Activated T-helper 1 cell treated with Interleukin-2 at 50 U/mL for 16 hours (primary cell): ENCODE measurements around the gene PDPR.
"Not testable (repeated sequence)": the region's sequence is repeated elsewhere in the genome, so short reads cannot be mapped to it uniquely, and the experiment has no call there.

Experiments used
- DNase-seq: peaks from one replicate; pipeline ENCODE4 v3.0.0-alpha.2; 2020; ENCODE audit warnings: low read depth

The PDPR gene

DNA sequence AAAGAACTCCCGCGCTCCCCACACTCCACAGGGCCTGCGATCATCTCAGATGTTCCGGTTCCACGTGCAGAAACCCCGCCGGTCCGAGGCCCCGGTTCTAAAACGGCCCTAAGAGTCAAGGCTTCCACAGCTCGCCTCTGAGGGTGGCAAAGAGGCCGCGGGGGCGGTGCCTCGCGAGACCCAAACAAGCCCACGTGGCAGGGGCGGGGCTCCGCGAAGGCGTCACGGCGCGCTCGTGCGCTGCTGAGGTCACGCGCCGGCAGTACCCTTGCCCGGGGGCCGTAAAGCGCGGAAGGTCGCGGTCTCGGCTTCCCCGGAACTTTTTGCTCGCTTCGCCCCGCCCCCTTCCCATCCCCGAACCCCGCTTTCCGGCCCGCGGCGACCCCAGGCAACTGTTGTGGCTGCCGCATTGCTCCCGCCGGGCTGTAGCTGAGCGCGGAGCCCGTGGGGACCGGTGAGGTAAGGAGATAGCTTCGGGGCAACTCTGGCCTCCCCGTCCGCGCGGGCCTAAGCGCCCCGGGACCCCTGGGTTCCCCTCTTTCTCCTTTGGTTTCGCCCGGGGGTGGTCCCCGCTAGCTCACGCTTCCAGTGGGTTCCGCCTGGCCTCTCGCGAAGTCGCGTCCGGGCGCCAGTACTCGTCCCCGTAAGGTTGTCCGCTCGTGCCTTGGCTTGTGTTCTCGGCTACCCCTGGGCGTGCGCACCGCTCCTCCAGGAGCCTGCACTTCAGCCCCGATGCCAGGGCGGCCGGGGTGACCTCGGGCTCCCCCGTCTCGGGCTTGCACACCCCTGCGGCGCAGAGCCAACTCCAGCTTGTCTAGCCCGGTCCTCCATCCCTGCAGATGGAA, at the start of gene PDPR:
Gene PDPR (plus strand): TSS at position 351 of the 845 bp plus-strand sequence. CDS start 6,161 bp downstream, outside the sequence.
- DNase-seq, result peak; percentile 93

DNA sequence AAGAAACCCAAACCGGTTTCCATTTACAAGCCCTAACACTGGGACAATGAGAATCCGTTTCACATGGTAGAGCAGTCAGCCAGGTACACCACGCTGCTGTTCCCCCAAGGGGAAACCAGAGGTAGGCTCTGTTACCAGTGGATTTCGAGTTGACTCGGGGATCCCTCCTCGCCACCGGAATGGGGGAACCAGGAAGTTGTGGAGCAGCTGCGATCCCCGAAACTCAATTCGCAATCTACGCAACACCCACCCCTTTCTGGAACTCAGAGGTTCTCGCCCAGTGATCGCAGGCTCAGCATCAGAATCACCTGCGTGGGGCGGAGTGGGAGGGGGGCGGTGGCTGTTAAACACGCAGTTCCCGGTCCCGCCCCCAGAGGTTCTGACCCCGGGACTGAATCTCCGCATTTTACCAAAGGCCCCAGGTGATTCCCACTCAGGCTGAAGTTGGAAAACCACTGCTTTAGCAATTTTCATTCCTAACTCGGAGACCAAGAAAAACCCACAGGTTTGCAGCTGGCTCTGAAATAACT, 49.2 kb upstream of the PDPR start:
- peak; percentile 54 for DNase-seq

DNA sequence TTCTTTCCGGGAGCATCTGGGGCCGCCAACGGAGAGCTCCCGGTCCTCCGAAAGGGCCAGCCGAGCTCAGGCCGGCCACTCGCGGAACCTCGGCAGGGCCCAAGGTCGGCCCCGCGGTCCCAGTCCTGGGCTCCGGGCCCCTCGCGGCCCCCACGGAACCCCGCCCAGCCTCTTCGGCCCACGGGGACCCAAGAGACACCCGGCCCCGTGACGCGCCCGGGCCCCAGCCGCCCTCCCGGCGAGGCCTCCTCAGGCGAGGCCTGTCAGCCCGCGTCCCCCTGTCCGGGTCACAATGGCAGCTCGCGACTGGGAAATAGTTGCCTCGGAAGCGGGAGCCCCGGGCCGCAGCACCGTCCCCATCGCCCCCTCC, 48.8 kb upstream of the PDPR start:
- DNase-seq, result not testable (repeated sequence)

DNA sequence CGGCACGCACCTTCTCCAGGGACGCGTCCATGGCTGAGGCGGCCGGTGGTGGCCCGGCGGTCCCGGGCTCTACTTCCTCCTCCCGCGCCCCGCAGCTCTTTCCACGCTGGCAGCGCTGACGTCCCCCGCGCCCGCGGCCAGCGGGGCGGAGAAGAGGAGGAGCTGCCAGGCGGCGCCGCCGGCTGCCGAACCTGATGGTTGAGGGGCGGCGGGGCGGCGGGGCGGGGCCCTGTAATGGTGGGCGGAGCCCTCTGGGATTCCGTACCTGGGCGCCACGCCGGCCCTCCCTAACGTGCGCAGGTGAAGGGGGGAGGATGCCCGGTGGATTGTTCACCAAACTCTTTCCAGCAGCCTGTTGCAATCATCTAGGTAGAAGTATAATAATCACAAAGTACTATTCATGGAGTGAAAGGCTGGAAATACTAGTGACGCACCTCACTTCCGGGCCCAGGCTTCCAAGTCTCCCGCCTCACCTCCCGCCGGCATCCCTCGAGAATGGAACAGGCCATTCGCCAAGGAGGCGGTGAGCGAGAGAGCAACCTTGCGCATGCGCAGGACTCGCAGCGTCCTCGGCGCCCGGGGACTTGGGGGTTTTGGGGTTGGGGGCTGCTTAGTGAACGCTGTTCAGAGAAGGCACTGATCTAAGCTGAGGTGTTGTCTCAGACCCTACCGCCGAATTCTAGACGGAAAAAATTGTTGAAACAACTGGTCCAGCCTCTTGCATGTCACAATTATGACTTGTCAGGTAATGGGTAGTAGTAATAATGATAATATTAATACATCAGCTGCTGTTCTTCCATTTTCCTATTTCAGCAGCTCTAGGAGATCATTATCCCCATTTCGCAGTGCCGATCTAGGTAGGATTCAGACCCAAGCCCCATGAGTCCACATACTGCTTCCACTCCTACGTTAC, 48.1 kb upstream of the PDPR start:
- DNase-seq, result peak; percentile 90

DNA sequence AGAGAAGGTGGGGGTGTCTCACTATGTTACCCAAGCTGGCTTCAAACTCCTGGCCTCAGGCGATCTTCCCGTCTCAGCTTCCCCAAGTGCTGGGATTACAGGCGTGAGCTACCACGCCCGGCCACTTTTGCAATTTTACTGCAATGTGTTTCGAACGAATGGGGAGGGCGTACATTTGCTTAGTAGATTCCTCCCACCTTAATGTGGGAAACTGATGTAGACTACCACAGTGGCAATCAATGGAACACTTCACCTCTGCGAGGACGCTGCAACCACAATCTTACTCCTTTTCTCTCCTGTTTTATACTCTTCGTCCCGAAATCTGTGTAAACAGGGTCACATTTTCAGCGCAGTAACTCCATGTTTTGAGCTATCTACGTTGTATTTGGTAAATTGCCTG, 47.4 kb upstream of the PDPR start:
- not testable (repeated sequence) for DNase-seq

DNA sequence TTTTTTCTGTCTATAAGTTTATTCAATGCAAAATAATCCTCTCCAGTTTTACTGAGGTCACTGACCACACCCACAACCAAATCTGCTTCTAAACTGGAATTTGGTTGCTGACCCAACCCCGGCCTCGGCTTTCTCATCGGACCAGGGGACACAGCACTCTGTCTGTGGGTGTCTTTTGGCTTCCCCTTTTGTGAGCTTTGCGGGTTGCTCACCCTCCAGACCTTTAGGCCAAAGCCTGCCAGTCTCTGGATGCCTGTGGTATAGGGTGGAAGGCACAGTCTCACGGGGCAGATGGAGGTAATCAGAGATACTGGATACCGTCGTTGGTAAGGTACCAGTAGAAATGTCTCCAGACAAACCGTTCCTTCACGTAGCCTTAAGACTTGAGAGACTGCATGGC, 35.1 kb upstream of the PDPR start:
- not testable (repeated sequence) for DNase-seq

DNA sequence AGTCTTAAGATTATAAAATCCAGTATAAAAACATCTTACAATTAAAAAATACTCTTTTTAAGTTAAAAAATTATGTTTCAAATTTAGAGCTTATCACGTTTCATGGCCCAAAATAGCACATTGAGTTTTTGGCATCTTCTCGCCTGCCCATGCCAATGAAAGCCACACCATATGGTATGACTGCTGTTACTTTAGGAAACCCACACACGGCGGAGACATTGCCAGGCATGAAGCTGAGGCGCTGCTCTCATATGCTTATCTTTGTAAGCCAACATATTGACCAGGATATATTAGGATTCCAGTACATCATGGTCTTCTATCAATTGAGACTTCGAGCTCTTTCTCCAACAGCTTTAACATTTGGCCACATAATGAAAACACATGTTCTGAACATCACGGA, 32.9 kb upstream of the PDPR start:
- DNase-seq, result not testable (repeated sequence)

DNA sequence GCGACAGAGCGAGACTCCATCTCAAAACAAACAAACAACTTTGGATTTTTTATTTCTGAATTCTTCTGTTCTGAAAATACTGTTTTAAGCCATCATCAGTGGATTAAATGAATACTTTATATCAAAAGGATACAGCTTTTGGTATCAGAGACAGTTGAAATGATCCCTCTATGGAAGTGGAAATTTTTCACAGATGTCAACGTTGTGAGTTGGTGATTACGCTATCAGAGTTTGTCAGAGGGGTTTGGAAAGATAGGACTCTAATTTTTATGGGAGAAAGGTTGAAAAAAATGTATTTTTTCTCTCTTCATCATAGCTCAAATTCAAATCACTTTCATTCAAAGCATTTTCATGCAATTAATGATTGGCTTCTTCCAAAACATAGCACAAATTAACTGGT, 30.2 kb upstream of the PDPR start:
- DNase-seq, result not testable (repeated sequence)

DNA sequence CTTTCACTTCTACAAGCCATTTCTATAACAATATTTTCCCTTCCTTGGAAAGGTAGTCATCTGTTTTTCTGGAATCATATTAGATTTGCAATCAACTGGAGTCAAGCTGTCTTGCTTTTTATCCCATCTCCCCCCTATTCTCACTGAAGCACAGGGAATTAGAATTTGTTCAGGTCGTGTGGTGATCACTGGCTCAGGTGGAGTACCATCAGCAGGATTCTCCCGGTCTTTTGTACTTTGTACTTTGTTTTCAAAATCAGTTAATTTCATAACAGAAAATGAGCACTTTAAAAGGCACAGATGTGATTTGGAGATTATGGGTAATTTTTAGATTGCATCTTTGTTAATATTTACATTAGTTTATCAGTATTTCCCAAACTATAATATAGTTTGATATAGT, 26.0 kb upstream of the PDPR start:
- DNase-seq, result not testable (repeated sequence)

DNA sequence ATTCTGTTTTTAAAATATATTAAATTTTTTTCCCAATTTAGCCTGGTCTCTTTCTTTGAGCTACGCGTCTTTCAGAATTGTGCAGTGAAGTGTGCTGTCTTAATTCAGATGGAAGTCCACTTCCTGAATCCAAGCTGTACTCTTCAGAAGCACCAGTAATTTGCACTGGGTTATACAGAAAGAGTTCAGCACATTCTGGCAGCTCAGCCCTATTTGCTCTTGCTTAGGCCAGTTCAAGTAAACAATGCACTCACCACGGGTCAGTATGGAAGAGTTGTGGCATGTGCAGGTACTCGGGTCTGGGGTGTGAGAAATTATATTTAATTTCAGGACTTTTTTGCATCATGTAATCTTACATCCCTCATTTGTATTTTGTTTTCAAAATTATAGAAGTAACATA, 25.3 kb upstream of the PDPR start:
- not testable (repeated sequence) for DNase-seq

DNA sequence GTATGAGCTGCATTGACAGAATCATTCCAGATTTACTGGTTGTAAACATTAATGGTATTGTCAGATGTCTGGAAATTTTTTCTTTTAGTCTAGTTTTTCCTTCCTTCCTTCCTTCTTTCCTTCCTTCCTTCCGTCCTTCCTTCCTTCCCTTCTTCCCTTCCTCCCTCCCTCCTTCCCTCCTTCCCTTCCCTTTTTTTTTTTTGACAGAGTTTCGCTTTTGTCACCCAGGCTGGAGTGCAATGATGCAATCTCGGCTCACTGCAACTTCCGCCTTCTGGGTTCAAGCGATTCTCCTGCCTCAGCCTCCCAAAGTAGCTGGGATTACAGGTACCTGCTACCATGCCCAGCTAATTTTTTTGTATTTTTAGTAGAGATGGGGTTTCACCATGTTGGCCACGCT, 24.8 kb upstream of the PDPR start:
- not testable (repeated sequence) for DNase-seq

DNA sequence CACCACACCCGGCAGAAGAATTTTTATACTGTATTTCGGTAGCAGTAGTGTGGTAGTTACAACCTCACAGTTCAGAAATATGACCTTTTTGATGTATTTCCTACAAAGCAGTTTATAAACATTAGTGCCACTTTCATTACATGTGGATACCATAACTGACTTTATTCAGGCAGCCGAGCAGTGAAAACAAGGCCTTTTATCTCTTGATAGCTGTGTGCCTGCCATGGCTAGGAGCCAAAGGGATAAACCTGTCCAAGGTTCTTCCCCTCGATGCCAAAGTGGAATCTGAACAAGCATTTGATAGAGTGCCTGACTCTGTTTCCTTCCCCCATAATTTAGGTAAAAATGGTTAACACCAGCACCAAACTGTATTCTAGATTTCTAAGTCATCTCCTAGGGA, 23.0 kb upstream of the PDPR start:
- DNase-seq, result not testable (repeated sequence)

DNA sequence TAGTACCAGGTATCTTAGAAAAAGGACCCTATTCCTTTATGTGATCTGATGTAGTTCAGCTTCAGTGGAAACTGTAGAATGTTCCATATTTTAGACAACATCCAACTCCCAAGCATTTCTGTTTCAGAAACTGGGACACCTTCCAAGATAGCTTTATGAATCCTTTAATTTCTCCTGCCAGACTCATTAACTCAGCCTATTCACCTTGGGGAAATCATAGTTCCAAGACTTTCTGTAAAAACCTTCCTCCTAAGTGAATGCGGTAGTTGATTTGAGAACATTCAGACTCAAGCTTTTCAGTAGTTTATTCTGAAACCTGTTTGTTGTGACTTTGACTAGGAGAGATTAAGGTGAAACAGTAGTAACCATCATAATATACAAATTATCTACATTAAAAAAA, 20.0 kb upstream of the PDPR start:
- DNase-seq, result not testable (repeated sequence)

DNA sequence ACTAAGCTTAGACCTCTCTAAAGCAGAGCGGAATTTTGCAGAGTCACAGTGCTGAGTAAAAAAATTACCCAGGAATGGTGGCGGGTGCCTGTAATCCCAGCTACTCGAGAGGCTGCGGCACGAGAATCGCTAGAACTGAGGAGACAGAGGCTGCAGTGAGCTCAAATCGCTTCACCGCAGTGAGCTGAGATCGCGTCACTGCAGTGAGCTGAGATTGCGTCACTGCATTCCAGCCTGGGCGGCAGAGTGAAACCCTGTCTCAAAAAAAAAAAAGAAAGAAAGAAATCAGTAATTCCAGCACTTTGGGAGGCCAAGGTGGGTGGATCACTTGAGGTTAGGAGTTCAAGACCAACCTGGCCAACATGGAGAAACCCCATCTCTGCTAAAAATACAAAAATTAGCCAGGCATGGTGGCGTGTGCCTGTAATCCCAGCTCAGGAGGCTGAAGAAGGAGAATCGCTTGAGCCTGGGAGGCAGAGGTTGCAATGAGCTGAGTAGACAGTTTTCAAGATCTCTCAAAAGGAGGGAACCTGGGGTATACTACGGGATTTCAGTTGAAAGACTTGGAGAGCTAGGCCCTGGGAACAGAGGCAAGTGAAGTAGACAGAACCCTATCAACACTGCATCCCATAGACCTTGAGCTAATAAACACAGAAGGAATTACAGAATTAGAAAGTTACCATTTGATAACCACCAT, 4.4 kb upstream of the PDPR start:
- not testable (repeated sequence) for DNase-seq

DNA sequence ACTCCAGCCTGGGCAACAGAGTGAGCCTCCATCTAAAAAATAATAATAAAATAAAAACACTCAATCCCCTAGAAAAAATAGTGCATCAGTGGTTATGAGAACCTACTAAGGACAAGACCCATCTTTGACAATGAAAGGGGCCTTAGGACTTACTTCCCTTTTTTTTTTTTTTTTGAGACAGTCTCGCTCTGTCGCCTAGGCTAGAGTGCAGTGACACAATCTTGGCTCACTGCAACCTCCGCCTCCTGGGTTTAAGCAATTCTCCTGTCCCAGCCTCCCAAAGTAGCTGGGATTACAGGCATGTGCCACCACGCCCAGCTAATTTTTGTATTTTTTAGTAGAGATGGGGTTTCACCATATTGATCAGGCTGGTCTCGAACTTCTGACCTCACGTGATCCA, 2.0 kb upstream of the PDPR start:
- DNase-seq, result not testable (repeated sequence)

DNA sequence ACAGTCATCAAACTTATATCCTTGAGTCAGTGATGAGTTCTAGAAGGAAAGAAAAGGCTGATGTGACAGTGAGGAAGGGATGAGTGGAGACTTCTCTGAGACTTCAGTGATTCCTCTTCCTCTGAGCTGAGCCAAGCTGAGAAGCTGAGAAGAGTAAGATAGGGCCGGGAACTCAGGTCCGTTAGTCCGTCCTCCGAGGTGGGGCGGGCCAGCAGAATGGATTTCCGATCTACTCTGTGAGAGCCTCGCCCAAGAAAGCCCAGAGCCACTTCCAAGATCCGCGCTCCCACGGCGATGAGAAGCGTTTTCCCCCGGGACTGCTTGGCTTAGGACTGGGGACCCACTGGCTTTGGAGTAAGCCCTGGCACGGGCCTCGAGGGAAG, 542 bp upstream of the PDPR start:
- DNase-seq, result not testable (repeated sequence)

DNA sequence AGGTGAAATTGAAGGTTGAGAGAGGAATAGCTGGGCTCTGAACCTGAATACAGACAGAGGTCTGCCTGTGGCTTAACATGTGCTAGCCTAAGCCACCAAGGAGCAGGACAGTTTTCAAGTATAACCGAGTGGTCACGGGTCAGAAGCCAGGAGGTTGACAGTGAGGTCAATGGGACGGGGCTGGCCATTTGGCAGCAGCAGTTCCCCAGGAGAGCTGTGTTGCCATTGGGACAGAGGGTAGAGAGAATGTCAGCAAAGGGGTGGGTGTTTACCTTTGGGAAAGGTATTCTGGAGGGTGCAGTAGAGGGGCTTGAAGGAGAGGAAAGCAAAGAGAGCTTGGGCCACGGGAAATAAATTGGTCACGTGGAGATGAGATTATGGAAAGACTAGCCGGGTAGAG, 4.2 kb downstream of the PDPR start:
- not testable (repeated sequence) for DNase-seq

DNA sequence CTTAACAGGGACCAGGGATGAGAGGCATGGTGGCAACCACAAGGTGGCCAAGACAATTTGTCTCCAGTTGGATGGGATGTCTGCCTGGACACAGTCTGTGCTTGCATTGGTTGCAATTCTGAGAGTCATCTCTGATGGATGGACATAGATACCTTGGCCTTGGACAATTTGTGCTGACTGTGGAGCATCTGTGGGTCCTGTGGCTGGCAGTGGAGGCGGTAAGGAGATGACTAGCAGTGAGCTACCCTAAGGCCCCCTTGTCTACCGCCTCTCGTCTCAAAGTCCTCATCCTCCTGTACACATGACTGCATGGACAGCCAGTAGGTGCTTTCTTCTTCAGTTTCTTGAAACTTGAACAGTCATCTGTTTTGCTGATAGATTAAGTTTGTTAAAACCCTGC, 4.6 kb downstream of the PDPR start:
- not testable (repeated sequence) for DNase-seq

DNA sequence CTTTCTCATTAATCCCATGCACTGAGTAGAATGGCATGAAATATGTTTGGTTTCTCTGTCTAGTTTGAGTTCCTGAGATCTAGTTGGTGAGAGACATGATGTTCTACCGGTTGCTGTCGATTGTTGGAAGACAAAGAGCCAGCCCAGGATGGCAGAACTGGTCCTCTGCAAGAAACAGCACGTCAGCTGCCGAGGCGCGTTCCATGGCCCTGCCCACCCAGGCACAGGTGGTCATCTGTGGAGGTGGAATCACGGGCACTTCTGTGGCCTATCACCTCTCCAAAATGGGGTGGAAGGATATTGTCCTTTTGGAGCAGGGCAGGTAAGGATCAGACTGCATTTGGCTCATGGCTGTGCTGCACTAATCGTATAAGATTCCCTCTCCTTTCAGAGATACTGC, 6.3 kb downstream of the PDPR start:
- not testable (repeated sequence) for DNase-seq

DNA sequence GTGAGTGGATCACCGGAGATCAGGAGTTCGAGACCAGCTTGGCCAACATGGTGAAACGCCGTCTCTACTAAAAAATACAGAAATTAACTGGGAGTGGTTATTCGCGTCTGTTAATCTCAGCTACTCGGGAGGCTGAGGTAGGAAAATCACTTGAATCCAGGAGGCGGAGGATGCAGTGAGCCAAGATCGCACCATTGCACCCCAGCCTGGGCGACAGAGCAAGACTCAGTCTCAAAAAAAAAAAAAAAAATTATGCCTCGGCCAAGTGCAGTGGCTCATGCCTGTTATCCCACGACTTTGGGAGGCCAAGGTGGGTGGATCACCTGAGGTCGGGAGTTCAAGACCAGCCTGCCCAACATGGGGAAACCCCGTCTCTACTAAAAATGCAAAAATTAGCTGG, 9.7 kb downstream of the PDPR start:
- DNase-seq, result not testable (repeated sequence)

DNA sequence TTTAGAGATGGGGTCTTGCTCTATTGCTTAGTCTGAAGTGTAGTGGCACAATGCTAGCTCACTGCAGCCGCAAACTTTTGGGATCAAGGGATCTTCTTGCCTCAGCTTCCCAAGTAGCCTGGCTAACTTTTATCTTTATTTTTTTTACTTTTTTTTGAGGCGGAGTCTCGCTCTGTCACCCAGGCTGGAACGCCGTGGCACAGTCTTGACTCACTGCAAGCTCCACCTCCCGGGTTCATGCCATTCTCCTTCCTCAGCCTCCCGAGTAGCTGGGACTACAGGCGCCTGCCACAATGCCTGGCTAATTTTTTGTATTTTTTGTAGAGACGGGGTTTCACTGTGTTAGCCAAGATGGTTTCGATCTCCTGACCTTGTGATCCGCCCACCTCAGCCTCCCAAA, 12.1 kb downstream of the PDPR start:
- DNase-seq, result not testable (repeated sequence)

DNA sequence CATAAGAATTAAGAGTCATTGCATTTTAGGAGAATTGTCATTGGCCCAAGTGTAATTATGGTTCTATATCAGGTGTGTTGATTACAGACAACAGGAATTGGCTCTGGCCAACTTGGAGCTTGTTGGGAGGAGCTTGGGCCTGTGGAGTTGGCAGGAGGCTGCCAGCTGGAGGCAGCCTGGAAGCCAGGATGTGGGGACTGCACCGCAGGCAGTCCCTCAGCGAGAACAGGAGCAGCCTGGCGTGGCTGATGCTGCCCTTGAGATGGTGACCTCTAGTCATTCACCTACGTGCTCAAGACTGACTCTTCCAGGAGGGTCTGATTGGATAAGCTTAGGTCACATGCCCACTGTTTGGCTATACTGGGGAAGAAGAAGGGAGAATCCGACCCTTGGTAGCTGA, 13.6 kb downstream of the PDPR start:
- DNase-seq, result not testable (repeated sequence)
